Activated CD8-positive, alpha-beta T cell treated with anti-CD3 and anti-CD28 coated beads for 36 hours (primary cell): ENCODE results near the gene CATSPER1. TPM values are rescaled to one million over a fixed set of nuclear protein-coding genes. Genes with fewer than 3 reads are reported as not detected.
A peak's percentile ranks its signal among the peaks of the same experiment; 100 is the strongest.

Experiments
- ATAC-seq: fragments of 200-7000 bp; cut with Tn5 transposase; one replicate; pipeline ENCODE4 v1.10.0; 2021; ENCODE audit warnings: mild to moderate bottlenecking, moderate library complexity
- CTCF ChIA-PET: fragments of 350-600 bp; sonication (Branson Sonifier 250); formaldehyde crosslinking; loops from one replicate; lab custom pipeline; 2021; ENCODE audit warnings: antibody characterized with exemption; lab: Charles Lee
- POLR2A ChIA-PET: fragments of 350-600 bp; sonication (Branson Sonifier 250); formaldehyde crosslinking; loops from one replicate; lab custom pipeline; 2021; ENCODE audit warnings: antibody characterized with exemption; lab: Charles Lee
- DNase-seq: peaks from one replicate; pipeline ENCODE4 v3.0.0-alpha.2; 2020
- H3K27ac Mint-ChIP-seq: one replicate; pipeline ENCODE4 v1.8.0; 2021; ENCODE audit warnings: mild to moderate bottlenecking, mixed read lengths
- H3K27me3 Mint-ChIP-seq: one replicate; pipeline ENCODE4 v1.8.0; 2021; ENCODE audit warnings: mixed read lengths
- H3K36me3 Mint-ChIP-seq: one replicate; pipeline ENCODE4 v1.8.0; 2021; ENCODE audit warnings: low read depth, mixed read lengths
- H3K4me1 Mint-ChIP-seq: one replicate; pipeline ENCODE4 v1.8.0; 2021; ENCODE audit warnings: low read depth, mixed read lengths
- H3K4me3 Mint-ChIP-seq: one replicate; pipeline ENCODE4 v1.8.0; 2021; ENCODE audit warnings: mild to moderate bottlenecking, moderate library complexity, mixed read lengths
- H3K9me3 Mint-ChIP-seq: one replicate; pipeline ENCODE4 v1.8.0; 2021; ENCODE audit warnings: mixed read lengths
- CTCF ChIP-seq: fragments of 200-600 bp; IDR thresholded peaks from one replicate; pipeline ENCODE4 v1.8.0; 2022; ENCODE audit warnings: antibody characterized with exemption, mild to moderate bottlenecking
- intact Hi-C: fragments of 100-400 bp; cut with micrococcal nuclease; formaldehyde crosslinking; loops from one replicate; pipeline ENCODE4 v1.10.0; 2022
- total RNA-seq, 2 experiments: library from RNA; stranded (reverse); gene quantifications; one replicate each; pipeline ENCODE4 v1.2.3, GENCODE V29; 2021

Gene CATSPER1
- total RNA-seq, 2 experiments from 2014 or later = not detected

- ChIA-PET POLR2A (interaction anchor here (1.0 to 11.1 kb wide), 2 partner anchors 8 to 70 kb away, joined by 3 to 131 read pairs; partner anchors contain the start of gene SF3B2), CTCF (interaction anchor here (1.0 to 10.2 kb wide), 4 partner anchors 11 to 62 kb away, joined by 3 to 133 read pairs (median 7); partner anchors contain the start of gene SF3B2)
- DNase-seq (no peak), ATAC-seq (no peak)
- Mint-ChIP-seq H3K36me3 (peaks cover 83% of the 10 kb centered on the region), H3K27ac (peak overlapping the region; percentile 81), H3K4me3 (no peak overlapping the region), H3K27me3 (no peaks in the 10 kb centered on the region), H3K9me3 (no peaks in the 10 kb centered on the region), H3K4me1 (peaks cover 71% of the 10 kb centered on the region)
- no peak for TF ChIP-seq CTCF
- intact Hi-C loops = no loop called here
These were observed 37.6 kb upstream of the CATSPER1 start for GRCh38 chr11:66063900-66064299.

- TF ChIP-seq CTCF = no peak
- CTCF ChIA-PET = interaction anchor here (1.3 to 10.2 kb wide), 4 partner anchors 9 to 49 kb away, joined by 3 to 133 read pairs (median 6); partner anchors contain the start of gene SF3B2
- ATAC-seq (no peak), DNase-seq (no peak)
- Mint-ChIP-seq H3K4me1 (peaks cover 56% of the 10 kb centered on the region), H3K4me3 (no peak overlapping the region), H3K27ac (peak overlapping the region; percentile 48), H3K27me3 (no peaks in the 10 kb centered on the region), H3K36me3 (peaks cover 82% of the 10 kb centered on the region), H3K9me3 (no peaks in the 10 kb centered on the region)
- POLR2A ChIA-PET = interaction anchor here (0.7 to 11.1 kb wide), 2 partner anchors 7 to 22 kb away, joined by 4 to 131 read pairs; partner anchors contain the start of gene SF3B2
- intact Hi-C loops = no loop called here
These were observed 36.1 kb upstream of the CATSPER1 start for GRCh38 chr11:66062408-66062807.

GRCh38 chr11:66061268-66061667 lies 35.0 kb upstream of the CATSPER1 start:
- peaks cover 45% of the 10 kb centered on the region for H3K4me1 Mint-ChIP-seq
- TF ChIP-seq CTCF = no peak
- H3K9me3 Mint-ChIP-seq = no peaks in the 10 kb centered on the region
- peak overlapping the region; percentile 89 for H3K27ac Mint-ChIP-seq
- DNase-seq (no peak), ATAC-seq (peak; percentile 37)
- intact Hi-C loops = no loop called here
- no peak overlapping the region for H3K4me3 Mint-ChIP-seq
- H3K27me3 Mint-ChIP-seq = no peaks in the 10 kb centered on the region
- peaks cover 83% of the 10 kb centered on the region for H3K36me3 Mint-ChIP-seq
- ChIA-PET POLR2A (no interaction called here), CTCF (interaction anchor here (9.9 kb wide), 1 partner anchor 16 kb away, joined by 60 read pairs; no protein-coding TSS in a partner anchor)

GRCh38 chr11:66059966-66060680 lies 33.8 kb upstream of the CATSPER1 start:
- Mint-ChIP-seq H3K4me1 (peaks cover 42% of the 10 kb centered on the region), H3K36me3 (peaks cover 84% of the 10 kb centered on the region), H3K27me3 (no peaks in the 10 kb centered on the region), H3K27ac (peak overlapping the region; percentile 89), H3K9me3 (no peaks in the 10 kb centered on the region), H3K4me3 (no peak overlapping the region)
- ChIA-PET POLR2A (interaction anchor here (1.0 to 10.4 kb wide), 2 partner anchors 7 to 74 kb away, joined by 3 to 131 read pairs; partner anchors contain the start of gene PACS1), CTCF (interaction anchor here (0.7 to 9.9 kb wide), 7 partner anchors 8 to 172 kb away, joined by 3 to 60 read pairs (median 4); partner anchors contain the start of genes FIBP and GAL3ST3)
- DNase-seq = no peak
- TF ChIP-seq CTCF = no peak
- intact Hi-C loops = no loop called here
- no peak for ATAC-seq
